Measurements from ENCODE around the gene SND1.

SND1 gene

DNA sequence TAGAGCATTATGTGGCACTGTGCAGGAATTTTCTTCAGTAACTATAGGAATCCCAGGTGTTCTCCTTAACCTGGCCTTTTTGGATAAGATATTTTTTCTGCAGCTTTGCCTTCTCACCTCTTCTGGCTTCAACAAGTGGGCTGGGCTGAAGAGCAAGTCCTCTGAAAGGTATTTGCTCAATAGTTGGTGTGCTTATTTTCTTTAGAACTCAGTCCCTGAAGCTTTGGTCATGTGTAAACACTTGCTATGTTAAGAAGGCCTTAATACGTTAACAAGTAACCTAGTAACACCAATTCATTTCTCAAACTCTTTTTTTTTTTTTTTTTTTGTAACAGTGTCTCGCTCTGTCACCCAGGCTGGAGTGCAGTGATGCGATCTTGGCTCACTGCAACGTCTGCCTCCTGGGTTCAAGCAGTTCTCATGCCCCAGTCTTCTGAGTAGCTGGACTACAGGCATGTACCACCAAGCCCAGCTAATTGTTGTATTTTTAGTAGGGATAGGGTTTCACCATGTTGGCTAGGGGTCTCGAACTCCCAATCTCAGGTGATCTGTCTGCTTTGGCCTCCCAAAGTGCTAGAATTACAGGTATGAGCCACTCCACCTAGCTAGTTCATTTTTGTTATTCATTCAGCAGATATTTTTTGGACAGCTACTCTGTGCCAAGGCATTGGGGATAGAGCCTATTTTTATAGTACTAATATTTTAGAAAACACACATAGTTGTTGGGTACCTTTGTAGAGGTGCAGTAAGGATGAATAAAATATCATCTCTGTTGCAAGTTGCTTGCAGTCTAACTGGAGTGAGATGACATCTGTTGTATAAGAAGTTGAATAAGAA lies 164.6 kb downstream of the SND1 start:
- TF ChIP-seq, protein P1, sequence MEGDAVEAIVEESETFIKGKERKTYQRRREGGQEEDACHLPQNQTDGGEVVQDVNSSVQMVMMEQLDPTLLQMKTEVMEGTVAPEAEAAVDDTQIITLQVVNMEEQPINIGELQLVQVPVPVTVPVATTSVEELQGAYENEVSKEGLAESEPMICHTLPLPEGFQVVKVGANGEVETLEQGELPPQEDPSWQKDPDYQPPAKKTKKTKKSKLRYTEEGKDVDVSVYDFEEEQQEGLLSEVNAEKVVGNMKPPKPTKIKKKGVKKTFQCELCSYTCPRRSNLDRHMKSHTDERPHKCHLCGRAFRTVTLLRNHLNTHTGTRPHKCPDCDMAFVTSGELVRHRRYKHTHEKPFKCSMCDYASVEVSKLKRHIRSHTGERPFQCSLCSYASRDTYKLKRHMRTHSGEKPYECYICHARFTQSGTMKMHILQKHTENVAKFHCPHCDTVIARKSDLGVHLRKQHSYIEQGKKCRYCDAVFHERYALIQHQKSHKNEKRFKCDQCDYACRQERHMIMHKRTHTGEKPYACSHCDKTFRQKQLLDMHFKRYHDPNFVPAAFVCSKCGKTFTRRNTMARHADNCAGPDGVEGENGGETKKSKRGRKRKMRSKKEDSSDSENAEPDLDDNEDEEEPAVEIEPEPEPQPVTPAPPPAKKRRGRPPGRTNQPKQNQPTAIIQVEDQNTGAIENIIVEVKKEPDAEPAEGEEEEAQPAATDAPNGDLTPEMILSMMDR (IDR thresholded peaks at IDR 0.05; ENCODE audit: low read depth, low read length, missing control alignments): no peak
- H3K4me3 ChIP-seq (ENCODE audit: low read depth, low read length): no peak overlapping the region
- DNase-seq: no peak

DNA sequence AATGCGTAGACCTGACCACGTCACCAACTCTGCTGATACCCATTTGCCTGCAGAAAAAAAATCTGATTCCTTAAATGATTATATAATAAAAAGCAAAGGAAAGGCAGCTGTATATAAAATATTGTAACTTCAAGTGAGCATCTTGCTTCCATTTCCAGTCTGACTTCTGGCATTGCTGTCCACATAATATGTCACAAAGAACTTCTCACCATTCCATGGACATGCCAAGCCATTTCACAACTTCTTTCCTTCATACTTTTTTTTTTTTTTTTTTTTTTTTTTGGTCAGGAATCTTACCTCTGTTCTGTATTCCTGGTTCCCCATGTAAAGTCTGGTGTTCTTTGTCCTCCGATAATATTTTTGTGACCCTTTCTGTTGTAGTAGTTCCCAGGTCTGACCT lies 165.5 kb downstream of the SND1 start:
- Histone ChIP-seq H3K36me3 (replicated peaks) (no peaks in the 10 kb centered on the region), H3K4me3 (ENCODE audit: low read depth, low read length) (no peak overlapping the region), H3K27ac (no peak overlapping the region), H3K27me3 (replicated peaks) (no peaks in the 10 kb centered on the region)
- in situ Hi-C loops (cut with HindIII; ENCODE audit: low pct_ligation_motif_present, low sequenced_read_pairs): no loop called here
- no peak for DNase-seq
- TF ChIP-seq, protein P1 (IDR thresholded peaks at IDR 0.05; ENCODE audit: low read depth, low read length, missing control alignments): no peak

More for the DNA sequence above, 164.6 kb downstream of the SND1 start:
- H3K36me3 ChIP-seq (replicated peaks): no peaks in the 10 kb centered on the region
- H3K27ac ChIP-seq: no peak overlapping the region
- in situ Hi-C loops (cut with HindIII; ENCODE audit: low pct_ligation_motif_present, low sequenced_read_pairs): no loop called here
- no peaks in the 10 kb centered on the region for H3K27me3 ChIP-seq (replicated peaks)

DNA sequence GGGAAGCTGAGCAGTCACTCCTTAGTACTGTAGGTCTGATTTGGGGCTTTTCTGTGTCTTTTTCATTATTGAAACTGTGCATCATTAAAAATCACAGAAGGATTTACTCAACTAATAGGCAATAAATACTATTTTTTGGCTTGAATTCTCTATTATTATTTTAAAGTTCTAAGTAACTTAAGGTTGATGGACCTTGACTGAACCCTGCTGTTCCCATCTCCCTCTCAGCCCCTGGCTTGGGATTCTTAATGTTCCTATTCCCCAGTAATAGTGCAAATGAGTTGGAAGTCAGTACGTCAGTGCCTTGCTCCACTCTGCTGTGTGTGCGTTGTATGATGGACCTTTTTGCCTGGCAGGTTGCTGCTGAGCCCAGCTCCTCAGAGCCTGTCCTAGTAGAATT lies 166.3 kb downstream of the SND1 start:
- TF ChIP-seq, protein P1 (IDR thresholded peaks at IDR 0.05; ENCODE audit: low read depth, low read length, missing control alignments): no peak
- no peak overlapping the region for H3K27ac ChIP-seq
- H3K36me3 ChIP-seq (replicated peaks): no peaks in the 10 kb centered on the region
- no peak for DNase-seq
- H3K27me3 ChIP-seq (replicated peaks): no peaks in the 10 kb centered on the region
- H3K4me3 ChIP-seq (ENCODE audit: low read depth, low read length): no peak overlapping the region
- in situ Hi-C loops (cut with HindIII; ENCODE audit: low pct_ligation_motif_present, low sequenced_read_pairs): no loop called here

DNA sequence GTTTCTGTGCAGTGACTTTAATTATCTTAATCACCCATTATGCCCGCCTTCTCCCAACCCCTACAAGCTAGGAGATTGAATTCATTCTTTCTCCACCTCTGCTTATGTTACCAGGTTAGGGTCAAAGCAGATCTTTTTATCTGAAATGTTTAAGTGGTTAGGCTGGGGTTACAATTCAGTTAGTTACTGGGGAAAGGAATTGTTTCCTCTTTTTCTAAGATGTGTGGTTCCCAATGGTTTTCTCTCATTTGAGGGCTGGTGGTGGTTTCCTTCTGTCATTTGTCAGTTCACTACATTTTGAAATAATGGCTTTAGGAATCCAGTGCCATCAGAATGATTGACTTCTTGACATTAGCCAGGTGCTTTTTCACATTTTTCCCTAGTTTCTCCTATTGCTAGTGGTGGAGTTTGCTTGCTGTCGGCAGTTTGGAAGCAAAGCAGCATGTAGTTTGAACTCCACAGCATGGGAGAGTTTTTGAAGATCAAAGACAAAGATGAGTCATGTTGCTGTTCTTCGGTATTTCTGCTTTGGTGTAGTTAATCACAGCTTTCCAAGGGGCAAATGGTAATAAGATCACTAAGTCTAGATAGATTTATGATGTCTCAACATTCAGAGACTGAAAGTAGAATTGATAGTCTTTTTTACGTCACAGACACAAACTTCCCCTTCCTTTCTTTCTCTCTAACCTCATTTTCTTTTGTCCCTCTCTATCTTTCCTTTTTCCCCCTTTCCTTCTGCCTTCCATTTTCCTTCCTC lies 168.2 kb downstream of the SND1 start:
- H3K27ac ChIP-seq: no peak overlapping the region
- in situ Hi-C loops (cut with HindIII; ENCODE audit: low pct_ligation_motif_present, low sequenced_read_pairs): no loop called here
- H3K36me3 ChIP-seq (replicated peaks): no peaks in the 10 kb centered on the region
- H3K27me3 ChIP-seq (replicated peaks): no peaks in the 10 kb centered on the region
- no peak overlapping the region for H3K4me3 ChIP-seq (ENCODE audit: low read depth, low read length)
- TF ChIP-seq, protein P1 (IDR thresholded peaks at IDR 0.05; ENCODE audit: low read depth, low read length, missing control alignments): no peak
- DNase-seq: peak; percentile 38

DNA sequence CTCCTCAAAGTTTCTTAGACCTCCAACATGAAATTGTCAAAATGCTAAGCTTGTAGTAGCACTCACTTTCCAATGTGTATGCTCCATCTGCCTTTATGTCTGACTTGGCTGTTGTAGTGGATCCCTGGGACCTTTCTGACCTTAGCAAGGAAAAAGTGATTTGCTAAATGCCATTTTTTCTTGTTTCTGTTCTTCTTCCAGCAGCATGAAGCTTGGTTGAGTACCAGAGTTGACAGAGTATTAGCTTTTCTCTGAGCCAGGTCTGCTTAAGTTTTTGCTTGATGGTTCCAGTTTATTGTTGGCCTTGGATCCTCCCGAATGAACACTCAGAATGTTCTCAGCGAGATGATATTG lies 168.7 kb downstream of the SND1 start:
- Histone ChIP-seq H3K27me3 (replicated peaks) (no peaks in the 10 kb centered on the region), H3K27ac (no peak overlapping the region), H3K4me3 (ENCODE audit: low read depth, low read length) (no peak overlapping the region), H3K36me3 (replicated peaks) (no peaks in the 10 kb centered on the region)
- DNase-seq: no peak
- in situ Hi-C loops (cut with HindIII; ENCODE audit: low pct_ligation_motif_present, low sequenced_read_pairs): no loop called here
- TF ChIP-seq, protein P1 (IDR thresholded peaks at IDR 0.05; ENCODE audit: low read depth, low read length, missing control alignments): no peak
